Measurements from ENCODE around the gene NFIA. TPM values are rescaled to one million over a fixed set of nuclear protein-coding genes. Genes with fewer than 3 reads are reported as not detected.

Gene NFIA
- total and polyA plus RNA-seq, 2 donors (not counting 1 experiment from before 2014, with no cell fraction given) = 0.28 to 0.54 TPM

DNA sequence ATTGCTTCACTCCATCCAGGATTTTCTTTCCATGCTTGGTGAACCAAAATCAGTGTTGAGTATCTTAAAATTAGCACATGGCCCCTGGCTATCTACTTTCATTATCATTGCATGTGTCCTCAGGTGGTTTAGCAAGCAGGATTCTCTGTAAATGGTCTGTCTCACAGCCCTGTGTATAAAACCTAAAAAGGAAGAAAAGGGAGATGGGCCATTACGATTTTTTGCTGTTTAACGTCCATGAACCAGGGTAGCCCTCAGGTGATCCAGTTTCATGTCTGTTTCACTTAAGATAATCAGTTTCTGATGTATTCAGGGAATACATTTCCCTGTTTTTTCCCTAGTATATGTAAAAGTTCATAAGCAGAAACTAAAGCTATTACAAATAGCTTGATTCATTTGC lies 238.2 kb downstream of the NFIA start:
- no peak overlapping the region for H3K27ac Mint-ChIP-seq
- H3K9me3 Mint-ChIP-seq (ENCODE audit: insufficient read depth) = no peaks in the 10 kb centered on the region
- Histone ChIP-seq H3K27ac (ENCODE audit: low read length in 2 of 2) (no peak overlapping the region), H2AFZ (ENCODE audit: insufficient read depth, low read depth, low read length, poor library complexity, severe bottlenecking) (no peak overlapping the region), H3K4me1 (ENCODE audit: control insufficient read depth in 2 of 2, insufficient read depth in 2 of 2, low read length in 2 of 2) (no peaks in the 10 kb centered on the region), H3K4me3 (ENCODE audit: control extremely low read depth in 1 of 5, extremely low read depth in 1 of 5, insufficient read depth in 1 of 5, low read depth in 2 of 5, low read length in 4 of 5) (no peak overlapping the region), H3K79me2 (ENCODE audit: control insufficient read depth, insufficient read depth, low read length) (no peaks in the 10 kb centered on the region), H3K4me2 (replicated peaks; ENCODE audit: low read depth, low read length, poor library complexity, severe bottlenecking) (no peak overlapping the region), H3K36me3 (replicated peaks in 1 of 2; ENCODE audit: control extremely low read depth in 1 of 2, control insufficient read depth in 1 of 2, extremely low read depth in 1 of 2, insufficient read depth in 2 of 2, low read length in 1 of 2) (no peaks in the 10 kb centered on the region), H3K27me3 (replicated peaks in 1 of 4; ENCODE audit: control extremely low read depth in 1 of 4, control insufficient read depth in 3 of 4, insufficient read depth in 4 of 4, low read length in 3 of 4) (peaks cover 0 to 3% (median 0%) of the 10 kb centered on the region in 4 experiments), H3K9ac (ENCODE audit: low read length) (no peak overlapping the region), H3K9me3 (ENCODE audit: control extremely low read depth in 1 of 3, control insufficient read depth in 2 of 3, insufficient read depth in 1 of 3, low read length in 2 of 3) (no peaks in the 10 kb centered on the region), H4K20me1 (ENCODE audit: control insufficient read depth, insufficient read depth, low read length, poor library complexity, severe bottlenecking) (no peaks in the 10 kb centered on the region)
- intact Hi-C loops (cut with micrococcal nuclease) = no loop called here
- ATAC-seq (ENCODE audit: low read depth) (no peak), DNase-seq (no peak)
- TF ChIP-seq, protein P1, sequence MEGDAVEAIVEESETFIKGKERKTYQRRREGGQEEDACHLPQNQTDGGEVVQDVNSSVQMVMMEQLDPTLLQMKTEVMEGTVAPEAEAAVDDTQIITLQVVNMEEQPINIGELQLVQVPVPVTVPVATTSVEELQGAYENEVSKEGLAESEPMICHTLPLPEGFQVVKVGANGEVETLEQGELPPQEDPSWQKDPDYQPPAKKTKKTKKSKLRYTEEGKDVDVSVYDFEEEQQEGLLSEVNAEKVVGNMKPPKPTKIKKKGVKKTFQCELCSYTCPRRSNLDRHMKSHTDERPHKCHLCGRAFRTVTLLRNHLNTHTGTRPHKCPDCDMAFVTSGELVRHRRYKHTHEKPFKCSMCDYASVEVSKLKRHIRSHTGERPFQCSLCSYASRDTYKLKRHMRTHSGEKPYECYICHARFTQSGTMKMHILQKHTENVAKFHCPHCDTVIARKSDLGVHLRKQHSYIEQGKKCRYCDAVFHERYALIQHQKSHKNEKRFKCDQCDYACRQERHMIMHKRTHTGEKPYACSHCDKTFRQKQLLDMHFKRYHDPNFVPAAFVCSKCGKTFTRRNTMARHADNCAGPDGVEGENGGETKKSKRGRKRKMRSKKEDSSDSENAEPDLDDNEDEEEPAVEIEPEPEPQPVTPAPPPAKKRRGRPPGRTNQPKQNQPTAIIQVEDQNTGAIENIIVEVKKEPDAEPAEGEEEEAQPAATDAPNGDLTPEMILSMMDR (IDR thresholded peaks at IDR 0.05) = no peak
- TF ChIP-seq EZH2 (IDR thresholded peaks at IDR 0.05; ENCODE audit: borderline replicate concordance, insufficient read depth, low read depth, low read length, poor library complexity, severe bottlenecking) = no peak
- ChIA-PET POLR2A (no interaction called here), CTCF (interaction anchor here (0.6 kb wide), 1 partner anchor 132 kb away, joined by 4 read pairs; no protein-coding TSS in a partner anchor)
- H3K4me1 Mint-ChIP-seq = no peaks in the 10 kb centered on the region
- WGBS (ENCODE audit: insufficient coverage) = no CpG with 5 or more reads among the region's 2 CpGs
- H3K4me3 Mint-ChIP-seq = no peak overlapping the region
- H3K27me3 Mint-ChIP-seq = peaks cover 7% of the 10 kb centered on the region

DNA sequence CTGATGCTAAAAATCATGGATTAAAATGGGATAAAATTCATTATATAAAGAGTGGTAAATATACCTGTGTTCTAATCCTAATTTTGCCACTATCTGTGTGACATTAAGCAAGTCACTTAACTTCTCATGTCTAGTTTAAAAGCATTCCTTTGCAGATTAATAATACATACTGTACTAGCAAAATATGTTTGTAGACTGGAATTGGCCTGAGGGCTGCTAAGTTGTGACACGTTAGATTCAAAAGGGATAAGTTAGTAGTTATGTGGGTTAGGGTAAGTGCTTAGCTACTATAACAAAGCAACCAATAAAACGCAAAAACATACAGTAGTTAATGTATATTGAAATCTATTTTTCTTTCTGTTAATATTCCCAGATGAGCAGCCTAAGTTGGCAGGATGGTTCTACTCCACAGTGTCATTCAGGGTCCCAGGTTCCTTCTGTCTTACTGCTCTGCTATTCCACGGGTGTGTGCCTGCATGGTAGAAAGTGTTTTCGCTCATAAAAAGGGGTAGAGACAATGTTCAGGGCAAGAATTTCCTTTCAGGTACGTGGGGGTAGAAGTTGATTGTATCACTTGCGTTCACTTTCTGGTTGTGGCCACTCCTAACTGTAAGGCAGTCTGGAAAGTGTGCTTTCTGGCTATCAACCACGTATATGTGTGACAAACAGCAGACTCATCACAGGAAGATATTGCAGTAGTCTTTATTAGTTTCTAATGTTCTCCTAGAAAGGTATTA lies 239.8 kb downstream of the NFIA start:
- 100% methylated on average over 3 of the region's 7 CpGs for WGBS (ENCODE audit: insufficient coverage)
- ChIA-PET POLR2A (no interaction called here), CTCF (no interaction called here)
- H3K9me3 Mint-ChIP-seq (ENCODE audit: insufficient read depth) = no peaks in the 10 kb centered on the region
- TF ChIP-seq, protein P1 (IDR thresholded peaks at IDR 0.05) = no peak
- TF ChIP-seq EZH2 (IDR thresholded peaks at IDR 0.05; ENCODE audit: borderline replicate concordance, insufficient read depth, low read depth, low read length, poor library complexity, severe bottlenecking) = no peak
- no peak overlapping the region for H3K27ac Mint-ChIP-seq
- no peaks in the 10 kb centered on the region for H3K4me1 Mint-ChIP-seq
- ATAC-seq (ENCODE audit: low read depth) = no peak
- no peak overlapping the region for H3K4me3 Mint-ChIP-seq
- no peaks in the 10 kb centered on the region for H3K9me3 ChIP-seq (ENCODE audit: control extremely low read depth in 1 of 3, control insufficient read depth in 2 of 3, insufficient read depth in 1 of 3, low read length in 2 of 3)
- intact Hi-C loops (cut with micrococcal nuclease) = no loop called here
- H3K4me3 ChIP-seq (ENCODE audit: control extremely low read depth in 1 of 5, extremely low read depth in 1 of 5, insufficient read depth in 1 of 5, low read depth in 2 of 5, low read length in 4 of 5) = no peak overlapping the region
- H3K27me3 ChIP-seq (replicated peaks in 1 of 4; ENCODE audit: control extremely low read depth in 1 of 4, control insufficient read depth in 3 of 4, insufficient read depth in 4 of 4, low read length in 3 of 4) = no peaks in the 10 kb centered on the region
- H2AFZ ChIP-seq (ENCODE audit: insufficient read depth, low read depth, low read length, poor library complexity, severe bottlenecking) = no peak overlapping the region
- H3K27me3 Mint-ChIP-seq = peaks cover 4% of the 10 kb centered on the region
- no peak overlapping the region for H3K27ac ChIP-seq (ENCODE audit: low read length in 2 of 2)
- H3K4me1 ChIP-seq (ENCODE audit: control insufficient read depth in 2 of 2, insufficient read depth in 2 of 2, low read length in 2 of 2) = no peaks in the 10 kb centered on the region
- H4K20me1 ChIP-seq (ENCODE audit: control insufficient read depth, insufficient read depth, low read length, poor library complexity, severe bottlenecking) = no peaks in the 10 kb centered on the region
- H3K79me2 ChIP-seq (ENCODE audit: control insufficient read depth, insufficient read depth, low read length) = no peaks in the 10 kb centered on the region
- H3K4me2 ChIP-seq (replicated peaks; ENCODE audit: low read depth, low read length, poor library complexity, severe bottlenecking) = no peak overlapping the region
- no peaks in the 10 kb centered on the region for H3K36me3 ChIP-seq (replicated peaks in 1 of 2; ENCODE audit: control extremely low read depth in 1 of 2, control insufficient read depth in 1 of 2, extremely low read depth in 1 of 2, insufficient read depth in 2 of 2, low read length in 1 of 2)
- H3K9ac ChIP-seq (ENCODE audit: low read length) = no peak overlapping the region
- no peak for DNase-seq

Data from B cell (primary cell).